Mononuclear cell (primary cell): Measurements from ENCODE around the gene CEP85L. TPM values are rescaled to one million over a fixed set of nuclear protein-coding genes. Genes with fewer than 3 reads are reported as not detected.

Source experiments
- H3K27me3 ChIP-seq: 2 replicates; pipeline ENCODE4 v1.6.0; 2011; ENCODE audit warnings: low read length, control low read depth; ENCODE audit not compliant: insufficient read depth
- H3K4me1 ChIP-seq: 2 replicates; pipeline ENCODE4 v1.5.1; 2011; ENCODE audit warnings: mild to moderate bottlenecking, low read length, control low read depth; ENCODE audit not compliant: insufficient read depth
- H3K4me3 ChIP-seq: 2 replicates; pipeline ENCODE4 v1.5.1; 2011; ENCODE audit warnings: mild to moderate bottlenecking, low read length, moderate library complexity
- H3K9me3 ChIP-seq: 2 replicates; pipeline ENCODE4 v1.5.1; 2011; ENCODE audit warnings: low read depth, mild to moderate bottlenecking, control low read depth, low read length
- total RNA-seq: library from RNA; depleted of rRNA; stranded (reverse); fragments of >200 nt; gene quantifications from one replicate; pipeline ENCODE4 v1.2.3, GENCODE V29; 2012

The CEP85L gene
- total RNA-seq, 1 donor = 75.5 TPM

DNA sequence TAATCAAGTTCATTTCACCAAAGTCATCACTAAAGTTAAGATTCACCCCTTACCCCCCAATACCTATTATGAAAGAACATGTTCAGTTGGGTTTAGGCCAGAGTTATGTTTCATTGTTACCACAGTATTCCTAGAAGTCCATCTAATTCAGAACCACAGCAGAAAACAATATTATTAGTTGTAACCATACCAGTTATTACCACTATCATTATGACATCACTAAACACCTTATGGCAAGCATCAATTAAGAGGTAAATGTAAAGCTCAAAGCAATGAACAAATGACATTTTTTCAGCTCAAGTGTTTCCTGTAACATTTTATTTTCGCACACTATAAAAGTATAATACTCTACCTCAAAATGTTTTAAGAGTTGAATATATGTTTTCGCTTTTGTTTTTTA lies 4.4 kb downstream of the CEP85L start:
- Histone ChIP-seq H3K27me3 (no peaks in the 10 kb centered on the region), H3K9me3 (no peaks in the 10 kb centered on the region), H3K4me1 (peaks cover 21% of the 10 kb centered on the region), H3K4me3 (no peak overlapping the region)

- Histone ChIP-seq H3K27me3 (no peaks in the 10 kb centered on the region), H3K9me3 (no peaks in the 10 kb centered on the region), H3K4me1 (peaks cover 16% of the 10 kb centered on the region), H3K4me3 (no peak overlapping the region)
Measured at GRCh38 chr6:118645395-118645794, 6.0 kb downstream of the CEP85L start.

GRCh38 chr6:118644007-118644406 lies 7.4 kb downstream of the CEP85L start:
- peaks cover 13% of the 10 kb centered on the region for H3K4me1 ChIP-seq

GRCh38 chr6:118641042-118641441 lies 10.3 kb downstream of the CEP85L start:
- H3K4me3 ChIP-seq = no peak overlapping the region
- no peaks in the 10 kb centered on the region for H3K27me3 ChIP-seq
- H3K9me3 ChIP-seq = no peaks in the 10 kb centered on the region
- H3K4me1 ChIP-seq = peaks cover 13% of the 10 kb centered on the region

More at GRCh38 chr6:118644007-118644406, 7.4 kb downstream of the CEP85L start:
- no peaks in the 10 kb centered on the region for H3K27me3 ChIP-seq
- no peak overlapping the region for H3K4me3 ChIP-seq
- no peaks in the 10 kb centered on the region for H3K9me3 ChIP-seq

- no peaks in the 10 kb centered on the region for H3K9me3 ChIP-seq
- H3K4me1 ChIP-seq = peaks cover 6% of the 10 kb centered on the region
- no peak overlapping the region for H3K4me3 ChIP-seq
Measured at GRCh38 chr6:118639054-118639964, 12.1 kb downstream of the CEP85L start.

DNA sequence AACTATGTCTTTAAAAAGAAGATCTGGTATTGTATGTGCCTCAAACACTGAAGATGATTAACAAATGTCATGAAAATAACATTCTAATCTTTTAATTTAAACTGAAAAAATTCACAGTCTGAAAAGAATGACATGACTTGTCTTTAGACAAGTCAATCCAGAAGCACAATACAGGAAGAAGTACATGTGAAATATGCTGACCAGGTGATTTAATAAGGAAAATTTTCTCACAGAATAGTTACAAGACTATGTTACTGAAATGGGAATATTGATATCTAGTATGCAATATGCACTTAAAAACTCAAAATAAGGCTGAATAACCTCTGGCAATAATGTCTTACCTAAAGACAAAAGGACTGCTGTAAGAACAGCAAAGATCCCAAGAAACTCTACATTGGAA lies 13.1 kb downstream of the CEP85L start:
- no peak overlapping the region for H3K4me3 ChIP-seq
- H3K27me3 ChIP-seq = no peaks in the 10 kb centered on the region
- H3K4me1 ChIP-seq = peaks cover 6% of the 10 kb centered on the region
- no peaks in the 10 kb centered on the region for H3K9me3 ChIP-seq

More at GRCh38 chr6:118639054-118639964, 12.1 kb downstream of the CEP85L start:
- H3K27me3 ChIP-seq = no peaks in the 10 kb centered on the region

DNA sequence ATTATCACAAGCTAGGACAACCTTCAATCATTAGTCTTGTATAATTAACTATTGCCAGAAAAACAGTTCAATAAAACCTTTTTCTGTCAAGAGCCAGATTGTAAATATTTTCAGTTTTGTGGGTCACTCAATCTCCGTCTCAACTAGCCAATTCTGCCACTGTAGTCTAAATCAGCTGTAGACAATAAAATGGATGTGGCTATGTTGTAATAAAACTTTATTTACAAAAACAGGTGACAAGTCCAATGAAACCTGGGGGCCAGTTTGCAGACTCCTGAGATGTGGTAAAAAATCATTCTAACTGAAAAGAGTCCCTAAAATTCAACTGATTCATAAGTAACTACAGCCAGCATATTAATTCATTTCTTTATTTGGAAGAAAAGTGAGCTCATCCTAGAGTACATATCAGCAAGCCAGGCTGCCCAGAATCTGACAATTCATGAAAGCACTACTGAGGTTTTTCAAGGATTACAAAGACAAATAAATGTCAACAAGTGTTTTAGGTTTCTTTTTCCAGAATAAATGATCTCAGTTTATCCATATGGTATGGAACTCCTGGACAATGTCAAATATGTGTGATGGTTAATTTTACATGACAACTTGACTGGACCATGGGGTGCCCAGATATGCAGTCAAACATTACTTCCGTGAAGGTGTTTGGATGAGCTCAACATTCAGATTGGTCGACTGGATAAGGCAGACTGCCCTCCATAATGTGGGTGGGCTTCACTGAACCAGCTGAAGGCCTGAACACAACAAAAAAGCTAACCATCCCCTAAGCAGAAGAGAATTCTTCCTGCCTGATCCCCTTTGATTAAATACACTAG lies 15.3 kb downstream of the CEP85L start:
- H3K4me3 ChIP-seq = no peak overlapping the region
- peaks cover 6% of the 10 kb centered on the region for H3K4me1 ChIP-seq

DNA sequence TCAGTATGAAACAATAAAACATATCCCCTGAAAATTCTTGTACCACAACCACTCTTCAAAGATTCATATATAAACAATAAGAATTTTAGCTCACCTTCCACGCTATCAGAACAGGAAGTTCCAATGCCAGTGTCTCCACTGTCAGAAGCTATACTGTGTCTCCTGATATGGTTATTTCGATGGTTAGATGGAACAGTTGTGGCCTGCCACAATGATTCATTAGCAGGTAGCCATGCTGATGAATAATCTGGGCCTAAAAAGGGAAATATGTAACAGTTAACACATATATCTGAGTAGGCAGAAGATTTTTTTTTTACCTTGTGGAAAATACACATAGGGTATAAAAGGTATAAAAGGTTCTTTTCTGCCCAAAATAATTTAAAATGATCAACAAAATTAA lies 19.0 kb downstream of the CEP85L start:
- H3K27me3 ChIP-seq = no peaks in the 10 kb centered on the region
- no peak overlapping the region for H3K4me3 ChIP-seq

More for the DNA sequence above, 15.3 kb downstream of the CEP85L start:
- Histone ChIP-seq H3K9me3 (no peaks in the 10 kb centered on the region), H3K27me3 (no peaks in the 10 kb centered on the region)

DNA sequence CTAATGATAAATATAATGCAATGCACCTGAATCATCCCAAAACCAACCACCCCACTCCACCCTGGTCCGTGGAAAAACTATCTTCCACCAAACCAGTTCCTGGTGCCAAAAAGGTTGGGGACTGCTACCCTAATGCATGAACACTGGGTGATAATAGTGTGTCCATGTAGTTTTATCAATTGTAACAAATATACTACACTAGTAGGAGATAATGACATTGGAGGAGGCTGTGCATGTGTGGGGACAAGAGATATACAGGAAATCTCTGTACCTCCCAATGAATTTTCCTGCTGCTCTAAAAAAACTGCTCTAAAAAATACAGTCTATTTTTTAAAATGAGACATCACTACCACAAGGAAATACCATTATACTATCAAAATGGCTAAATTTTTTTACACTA lies 20.5 kb downstream of the CEP85L start:
- Histone ChIP-seq H3K27me3 (no peaks in the 10 kb centered on the region), H3K4me3 (no peak overlapping the region)

More for the DNA sequence above, 19.0 kb downstream of the CEP85L start:
- Histone ChIP-seq H3K4me1 (no peaks in the 10 kb centered on the region), H3K9me3 (no peaks in the 10 kb centered on the region)

DNA sequence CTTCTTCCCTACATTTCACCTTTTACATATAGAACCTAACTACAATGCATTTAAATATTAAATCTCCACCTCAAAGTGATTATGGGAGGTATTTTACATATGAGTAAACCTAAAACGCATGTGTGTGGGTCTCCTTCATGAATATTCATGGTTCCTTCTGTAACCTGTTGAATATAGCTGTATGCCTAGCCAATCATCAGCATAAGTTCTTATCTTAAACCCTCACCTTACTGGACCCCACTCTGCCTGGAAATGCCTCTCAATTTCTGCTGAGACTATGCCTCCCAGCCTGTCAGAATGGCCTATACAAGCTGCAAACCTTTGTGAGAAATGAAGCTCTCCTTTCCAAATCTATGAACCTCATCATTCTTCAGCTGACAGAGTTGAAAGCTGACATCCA lies 21.3 kb downstream of the CEP85L start:
- H3K4me3 ChIP-seq = no peak overlapping the region
- no peaks in the 10 kb centered on the region for H3K27me3 ChIP-seq
- no peaks in the 10 kb centered on the region for H3K9me3 ChIP-seq
- H3K4me1 ChIP-seq = no peaks in the 10 kb centered on the region

More for the DNA sequence above, 20.5 kb downstream of the CEP85L start:
- Histone ChIP-seq H3K4me1 (no peaks in the 10 kb centered on the region), H3K9me3 (no peaks in the 10 kb centered on the region)

DNA sequence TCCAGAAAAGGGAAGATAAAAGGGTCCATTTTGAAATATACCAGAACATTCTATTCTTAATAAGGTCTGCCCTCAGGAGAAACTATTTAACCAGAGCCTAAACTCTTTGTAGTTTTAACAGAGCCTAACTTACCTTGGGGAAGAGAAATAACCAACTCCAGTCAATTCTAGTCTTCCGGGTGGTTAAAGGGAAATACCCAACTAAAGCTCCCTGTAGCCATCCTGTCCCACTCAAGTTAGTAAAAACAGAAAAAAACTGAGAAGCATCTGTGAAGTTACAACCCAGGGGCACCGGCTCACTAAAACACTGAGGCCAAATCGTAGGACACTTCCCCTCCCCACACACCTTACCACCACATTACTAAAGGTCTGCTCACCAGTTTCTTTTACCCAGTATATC lies 23.7 kb downstream of the CEP85L start:
- H3K4me1 ChIP-seq = no peaks in the 10 kb centered on the region
- H3K27me3 ChIP-seq = no peaks in the 10 kb centered on the region
- no peak overlapping the region for H3K4me3 ChIP-seq
- H3K9me3 ChIP-seq = no peaks in the 10 kb centered on the region

DNA sequence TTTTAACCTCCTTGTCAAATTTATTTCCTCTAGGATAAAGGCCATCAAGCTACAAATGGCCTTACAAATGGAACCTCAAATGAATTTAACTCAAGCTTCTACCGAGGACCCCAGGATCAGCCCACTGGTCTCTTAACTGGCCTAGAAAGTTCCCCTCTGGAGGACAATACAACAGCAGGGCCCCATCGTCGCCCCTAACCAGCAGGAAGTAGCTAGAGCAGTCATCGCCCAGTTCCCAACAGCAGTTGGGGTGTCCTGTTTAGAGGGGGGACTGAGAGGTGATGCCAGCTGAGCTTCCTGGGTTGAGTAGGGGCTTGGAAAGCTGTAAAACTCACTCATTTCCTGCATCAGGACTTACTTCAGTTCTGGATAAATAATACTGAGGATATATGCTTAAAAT lies 25.6 kb downstream of the CEP85L start:
- Histone ChIP-seq H3K4me3 (no peak overlapping the region), H3K4me1 (no peaks in the 10 kb centered on the region), H3K27me3 (no peaks in the 10 kb centered on the region), H3K9me3 (no peaks in the 10 kb centered on the region)

GRCh38 chr6:118621799-118622470 lies 29.5 kb downstream of the CEP85L start:
- Histone ChIP-seq H3K9me3 (no peaks in the 10 kb centered on the region), H3K4me3 (no peak overlapping the region), H3K27me3 (no peaks in the 10 kb centered on the region), H3K4me1 (peaks cover 7% of the 10 kb centered on the region)

DNA sequence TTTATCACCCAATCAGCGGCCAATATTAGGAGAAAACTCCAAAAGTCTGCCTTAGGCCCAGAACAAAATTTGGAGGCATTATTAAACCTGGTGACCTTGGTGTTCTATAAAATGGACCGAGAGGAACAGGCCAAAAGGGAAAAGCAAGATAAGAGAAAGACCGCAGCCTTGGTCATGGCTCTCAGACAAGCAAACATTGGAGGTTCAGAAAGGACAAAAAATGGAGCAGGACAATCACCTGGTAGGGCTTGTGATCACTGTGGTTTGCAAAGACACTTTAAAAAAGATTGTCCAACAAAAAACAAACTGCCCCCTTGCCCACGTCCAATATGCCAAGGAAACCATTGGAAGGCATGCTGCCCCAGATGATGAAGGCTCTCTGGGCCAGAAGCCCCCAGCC lies 31.2 kb downstream of the CEP85L start:
- H3K27me3 ChIP-seq = no peaks in the 10 kb centered on the region
- no peak overlapping the region for H3K4me3 ChIP-seq
- peaks cover 7% of the 10 kb centered on the region for H3K4me1 ChIP-seq
- no peaks in the 10 kb centered on the region for H3K9me3 ChIP-seq
